Stimulated activated CD8-positive, alpha-beta memory T cell treated with anti-CD3 and anti-CD28 coated beads, Interleukin-4, amount 100 ng/mL, for 4 hours (primary cell): ENCODE results near the gene CCDC148.
"Not testable (repeated sequence)": the region's sequence is repeated elsewhere in the genome, so short reads cannot be mapped to it uniquely, and the experiment has no call there.

Experiments
- DNase-seq, 2 donors: peaks; one replicate each; pipeline ENCODE4 v3.0.0-alpha.2; 2020; ENCODE audit warnings: low read depth in 2 of 2, low spot score in 1 of 2

The CCDC148 gene

GRCh38 chr2:158484892-158485556 is 28.5 kb upstream of the CCDC148 start:
- DNase-seq: no peak

- DNase-seq: no peak
Observed at GRCh38 chr2:158482594-158482993, 26.0 kb upstream of the CCDC148 start.

GRCh38 chr2:158481116-158481515 is 24.6 kb upstream of the CCDC148 start:
- no peak for DNase-seq

- DNase-seq: no peak
Observed at GRCh38 chr2:158478816-158479215, 22.3 kb upstream of the CCDC148 start.

GRCh38 chr2:158478237-158478636 is 21.7 kb upstream of the CCDC148 start:
- DNase-seq: no peak

GRCh38 chr2:158477202-158477601 is 20.6 kb upstream of the CCDC148 start:
- no peak for DNase-seq

DNA sequence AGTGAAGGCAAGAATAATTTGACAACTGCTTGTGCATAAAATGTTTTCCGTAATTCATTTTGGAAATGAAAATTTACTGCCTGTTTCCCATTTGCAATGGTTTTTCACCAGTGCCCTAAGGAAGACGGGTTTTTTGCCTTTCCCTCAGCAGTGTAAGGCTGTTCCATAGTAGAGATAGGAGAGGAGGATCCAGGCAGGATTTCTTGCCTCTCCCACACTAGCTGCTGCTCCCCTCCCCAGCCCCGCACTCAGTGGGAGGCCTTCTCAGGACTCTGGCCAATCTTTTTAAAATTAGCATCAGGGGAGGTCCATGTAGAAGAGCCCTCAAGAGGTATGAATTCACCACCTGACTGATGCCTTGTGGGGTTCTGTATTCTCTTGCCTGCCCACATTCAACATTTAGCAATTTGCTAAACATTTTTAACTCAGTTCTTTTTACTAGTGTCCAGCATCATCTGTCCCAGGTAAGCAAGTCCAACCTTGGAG is 18.0 kb upstream of the CCDC148 start:
- DNase-seq: not testable (repeated sequence)

DNA sequence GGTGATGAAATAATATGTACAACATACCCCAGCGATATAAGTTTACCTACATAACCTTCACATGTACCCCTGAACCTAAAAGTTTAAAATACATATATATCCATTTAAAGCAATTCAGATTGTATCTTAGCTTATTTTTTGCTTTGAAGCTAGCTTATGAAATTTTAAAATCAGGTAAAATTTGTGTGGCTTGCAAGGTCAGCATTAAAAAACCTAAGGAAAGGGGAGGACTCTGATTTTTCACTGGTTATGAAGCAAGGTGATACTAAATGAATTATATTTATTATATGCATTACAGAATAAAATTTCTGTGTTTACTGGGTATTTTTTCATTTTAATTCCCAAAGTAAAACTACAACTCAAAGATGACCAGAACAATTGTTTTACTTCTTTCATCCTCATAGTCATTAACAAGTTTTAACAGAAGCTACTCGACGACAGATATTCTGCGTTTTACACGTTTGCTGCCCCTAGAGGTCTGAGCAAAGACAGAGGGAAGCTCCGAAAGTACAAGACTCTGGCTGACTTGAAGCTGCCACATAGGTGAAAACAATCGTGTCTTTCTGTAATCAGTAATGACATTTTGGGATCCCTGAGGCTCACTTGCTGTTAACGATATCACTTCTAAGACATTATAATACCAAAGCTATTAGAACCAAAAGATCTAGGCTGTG is 17.3 kb upstream of the CCDC148 start:
- no peak for DNase-seq

DNA sequence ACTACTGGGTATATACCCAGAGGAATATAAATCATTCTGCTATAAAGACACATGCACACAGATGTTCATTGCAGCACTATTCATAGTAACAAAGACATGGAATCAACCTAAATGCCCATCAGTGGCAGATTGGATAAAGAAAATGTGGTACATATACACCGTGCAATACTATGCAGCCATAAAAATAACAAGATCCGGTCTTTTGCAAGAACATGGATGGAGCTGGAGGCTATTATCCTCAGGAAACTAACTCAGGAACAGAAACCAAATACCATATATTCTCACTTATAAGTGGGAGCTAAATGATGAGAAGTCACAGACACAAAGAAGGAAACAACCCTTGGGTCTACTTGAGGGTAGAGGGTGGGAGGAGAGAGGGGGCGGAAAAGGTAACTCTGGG is 16.7 kb upstream of the CCDC148 start:
- not testable (repeated sequence) for DNase-seq

DNA sequence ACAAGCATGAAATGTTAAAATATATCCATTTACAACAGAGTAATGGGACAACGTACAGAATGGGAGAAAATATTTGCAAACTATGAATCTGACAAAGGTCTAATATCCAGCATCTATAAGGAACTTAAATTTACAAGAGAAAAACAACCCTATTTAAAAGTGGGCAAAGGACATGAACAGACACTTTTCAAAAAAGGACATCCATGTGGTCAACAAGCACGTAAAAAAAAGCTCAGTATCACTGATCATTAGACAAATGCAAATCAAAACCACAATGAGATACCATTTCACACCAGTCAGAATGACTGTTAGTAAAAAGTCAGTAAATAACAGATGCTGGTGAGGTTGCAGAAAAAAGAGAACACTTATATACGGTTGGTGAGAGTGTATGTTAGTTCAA is 16.3 kb upstream of the CCDC148 start:
- DNase-seq: not testable (repeated sequence)

DNA sequence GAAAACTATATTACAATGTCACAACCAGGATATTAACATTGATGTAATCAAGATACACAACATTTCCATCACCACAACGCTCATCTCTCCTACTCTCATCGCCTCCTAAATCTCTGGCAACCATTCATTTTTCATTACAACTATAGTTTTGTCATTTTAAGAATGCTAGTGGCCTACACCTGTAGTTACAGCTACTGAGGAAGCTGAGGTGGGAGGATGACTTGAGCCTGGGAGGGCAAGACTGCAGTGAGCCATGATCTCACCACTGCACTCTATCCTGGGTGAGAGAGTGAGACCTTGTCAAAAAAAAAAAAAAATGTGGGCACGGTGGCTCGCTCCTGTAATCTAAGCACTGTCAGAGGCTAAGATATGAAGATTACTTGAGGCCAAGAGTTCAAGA is 10.7 kb upstream of the CCDC148 start:
- DNase-seq: no peak

- no peak for DNase-seq
Observed at GRCh38 chr2:158464426-158465281, 8.1 kb upstream of the CCDC148 start.

DNA sequence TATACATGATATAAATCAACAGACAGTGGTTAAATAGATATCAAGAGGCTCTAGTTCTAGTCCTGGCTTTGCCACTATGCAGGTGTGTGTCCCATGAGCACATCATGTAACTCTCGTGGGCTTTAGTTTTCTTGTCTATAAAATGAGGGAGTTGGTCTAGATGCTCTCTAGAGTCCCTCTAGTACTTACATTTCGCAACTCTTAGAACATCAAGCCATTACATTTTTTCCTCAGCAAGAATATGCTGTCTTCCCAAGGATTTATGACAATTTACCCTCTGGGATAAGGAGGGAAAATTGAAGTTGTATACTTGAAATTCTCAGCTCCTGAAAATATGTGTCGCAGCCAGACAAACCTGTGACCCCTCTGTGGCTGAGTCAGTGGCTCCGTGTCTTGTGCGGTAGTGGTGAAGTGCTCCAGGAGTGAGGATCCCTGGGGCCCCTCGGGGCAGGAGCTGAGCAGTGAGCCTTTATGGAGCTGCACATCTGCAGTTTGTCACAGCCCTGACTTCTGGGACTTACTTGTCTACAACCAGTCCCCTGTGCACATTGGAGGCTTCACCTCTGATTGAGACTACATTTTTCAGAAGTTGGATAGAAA is 7.0 kb upstream of the CCDC148 start:
- DNase-seq: no peak

- no peak for DNase-seq
Observed at GRCh38 chr2:158460632-158461297, 4.2 kb upstream of the CCDC148 start.

GRCh38 chr2:158459161-158460003 is 2.8 kb upstream of the CCDC148 start:
- no peak for DNase-seq

GRCh38 chr2:158458617-158458920 is 2.0 kb upstream of the CCDC148 start:
- no peak for DNase-seq

DNA sequence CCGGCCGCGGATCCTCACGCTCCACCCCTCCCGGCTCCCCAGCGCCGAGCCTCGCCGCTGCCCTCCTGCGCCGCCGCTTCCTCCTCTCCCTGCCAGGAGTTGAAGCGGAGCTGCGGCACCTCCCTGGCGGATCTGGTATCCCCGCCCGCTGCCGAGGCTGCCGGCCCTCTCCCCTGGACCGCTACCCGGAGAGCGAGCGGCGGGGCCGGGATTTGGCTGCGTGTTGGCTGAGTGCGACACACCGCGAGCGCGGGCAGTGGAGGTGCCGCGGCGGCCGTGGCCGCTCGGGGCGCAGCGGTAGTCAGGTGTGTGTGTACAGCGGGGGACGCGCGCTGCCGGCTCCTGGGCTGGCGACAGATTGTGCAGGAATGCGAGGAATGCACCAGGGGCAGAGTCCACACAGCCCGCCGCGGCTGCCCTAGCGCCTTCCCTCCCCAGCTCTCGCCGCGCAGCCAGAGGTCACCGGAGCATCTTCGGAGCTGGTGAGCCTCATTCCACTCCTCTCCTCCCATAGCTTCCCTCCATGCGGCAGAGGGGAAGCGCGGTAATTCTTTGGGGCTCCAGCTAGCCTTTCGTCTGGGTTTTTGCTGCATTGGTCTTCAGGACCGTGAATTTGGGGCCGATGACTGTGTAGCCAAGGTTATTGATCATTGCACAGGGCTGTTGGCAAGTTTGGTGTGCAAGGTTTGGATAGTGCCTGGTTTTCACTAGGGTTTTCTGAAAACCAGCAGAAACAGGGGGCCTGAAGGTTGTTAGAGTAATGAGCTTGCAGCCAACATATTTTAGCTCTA is 1.5 kb upstream of the CCDC148 start:
- peak; percentile 4 to 25 for DNase-seq

- DNase-seq: peak; percentile 3 to 16
Observed at GRCh38 chr2:158457092-158457825, 706 bp upstream of the CCDC148 start.

DNA sequence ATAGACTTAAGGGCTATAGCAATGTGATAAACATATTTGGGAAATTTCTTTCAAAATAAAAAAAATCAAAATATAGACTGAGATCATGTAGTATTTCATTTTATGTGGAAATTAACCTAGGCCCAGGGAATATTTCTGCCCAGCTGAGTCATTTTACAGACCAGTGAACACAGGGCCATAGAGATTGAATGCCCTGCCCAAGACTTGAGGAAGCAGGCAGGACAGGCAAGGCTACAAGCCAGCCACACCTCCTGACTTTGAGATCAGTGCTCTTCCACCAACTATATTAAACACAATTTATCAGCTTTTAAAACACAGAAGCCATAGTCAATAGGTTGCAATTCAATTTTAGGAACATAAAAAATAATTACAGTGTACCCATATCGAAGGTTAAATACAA is 12.9 kb downstream of the CCDC148 start:
- no peak for DNase-seq
